GM08714 (cell line): ENCODE data around the gene DEFB128.

Experiments used
- H3K4me3 ChIP-seq: fragments of 200-500 bp; sonication (Bioruptor generic); 2 replicates; pipeline ENCODE4 v1.5.1; 2014; ENCODE audit warnings: mild to moderate bottlenecking, low read length, inconsistent platforms
- ZNF274 ChIP-seq: IDR thresholded peaks from 2 replicates; pipeline ENCODE4 v1.6.1; 2012; ENCODE audit warnings: mild to moderate bottlenecking, low read depth, low read length

Gene DEFB128

GRCh38 chr20:199996-200395 is 10.5 kb upstream of the DEFB128 start:
- H3K4me3 ChIP-seq = no peak overlapping the region
- no peak for TF ChIP-seq ZNF274

GRCh38 chr20:198225-198624 is 8.7 kb upstream of the DEFB128 start:
- no peak for TF ChIP-seq ZNF274
- H3K4me3 ChIP-seq = no peak overlapping the region

GRCh38 chr20:187733-188132 is 1.8 kb downstream of the DEFB128 start:
- H3K4me3 ChIP-seq = no peak overlapping the region
- no peak for TF ChIP-seq ZNF274

- TF ChIP-seq ZNF274 = no peak
Measured at GRCh38 chr20:184288-184687, 5.2 kb downstream of the DEFB128 start.

GRCh38 chr20:168876-169275 is 20.6 kb downstream of the DEFB128 start:
- TF ChIP-seq ZNF274 = no peak

More at GRCh38 chr20:184288-184687, 5.2 kb downstream of the DEFB128 start:
- H3K4me3 ChIP-seq = no peak overlapping the region

GRCh38 chr20:164618-165017 is 24.9 kb downstream of the DEFB128 start:
- no peak overlapping the region for H3K4me3 ChIP-seq
- TF ChIP-seq ZNF274 = no peak

More at GRCh38 chr20:168876-169275, 20.6 kb downstream of the DEFB128 start:
- no peak overlapping the region for H3K4me3 ChIP-seq

- H3K4me3 ChIP-seq = no peak within 1 kb of the TSS
- no peak for TF ChIP-seq ZNF274
Measured at GRCh38 chr20:157154-157553, 32.4 kb downstream of the DEFB128 start, which contains the start of gene DEFB127. Gene DEFB127 (plus strand): TSS chr20:157454. CDS start chr20:157545, 91 bp downstream.

- TF ChIP-seq ZNF274 = no peak
- H3K4me3 ChIP-seq = no peak overlapping the region
Measured at GRCh38 chr20:152131-152530, 37.4 kb downstream of the DEFB128 start.

- H3K4me3 ChIP-seq = no peak overlapping the region
- TF ChIP-seq ZNF274 = no peak
Measured at GRCh38 chr20:145877-146276, 43.6 kb downstream of the DEFB128 start.

GRCh38 chr20:142290-142689 is 47.2 kb downstream of the DEFB128 start, which contains the start of gene DEFB126:
Gene DEFB126 (plus strand): TSS chr20:142590. CDS start chr20:142629, 39 bp downstream.
- TF ChIP-seq ZNF274 = no peak
- no peak within 1 kb of the TSS for H3K4me3 ChIP-seq
